ENCODE data around the gene TMEM232.
A peak's percentile ranks its signal among the peaks of the same experiment; 100 is the strongest.

The TMEM232 gene

DNA sequence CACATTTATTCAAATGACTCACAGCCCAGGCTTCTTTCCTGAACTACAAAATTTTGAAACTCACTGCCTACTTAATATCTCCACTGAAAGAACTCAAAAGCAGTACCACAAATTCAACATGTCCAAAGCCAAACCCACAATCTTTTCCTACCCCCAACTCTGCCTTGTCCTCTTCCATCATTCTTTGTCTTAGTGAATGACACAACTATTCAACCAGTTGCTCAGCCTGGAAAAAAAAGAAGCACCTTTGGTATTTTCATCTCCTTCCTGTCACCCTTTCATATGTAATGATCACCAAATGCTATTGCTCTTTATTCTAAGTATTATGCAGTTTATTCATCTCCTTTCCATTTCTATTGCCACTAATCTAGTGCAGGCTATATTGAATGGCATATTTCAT is 216.3 kb downstream of the TMEM232 start:
- no peak for TF ChIP-seq JUND (IDR thresholded peaks at IDR 0.05; ENCODE audit: low read depth)
- no peak for DNase-seq (ENCODE audit: low read depth in 1 of 2, low spot score in 1 of 2)
- in situ Hi-C loops (cut with HindIII; ENCODE audit: low pct_unique_long_range_greater_than_20kb, low sequenced_read_pairs) = no loop called here

- TF ChIP-seq JUND (IDR thresholded peaks at IDR 0.05; ENCODE audit: low read depth) = no peak
- DNase-seq (ENCODE audit: low read depth in 1 of 2, low spot score in 1 of 2) = no peak
- in situ Hi-C loops (cut with HindIII; ENCODE audit: low pct_unique_long_range_greater_than_20kb, low sequenced_read_pairs) = no loop called here
These were observed 218.5 kb downstream of the TMEM232 start for GRCh38 chr5:110507972-110508371.

DNA sequence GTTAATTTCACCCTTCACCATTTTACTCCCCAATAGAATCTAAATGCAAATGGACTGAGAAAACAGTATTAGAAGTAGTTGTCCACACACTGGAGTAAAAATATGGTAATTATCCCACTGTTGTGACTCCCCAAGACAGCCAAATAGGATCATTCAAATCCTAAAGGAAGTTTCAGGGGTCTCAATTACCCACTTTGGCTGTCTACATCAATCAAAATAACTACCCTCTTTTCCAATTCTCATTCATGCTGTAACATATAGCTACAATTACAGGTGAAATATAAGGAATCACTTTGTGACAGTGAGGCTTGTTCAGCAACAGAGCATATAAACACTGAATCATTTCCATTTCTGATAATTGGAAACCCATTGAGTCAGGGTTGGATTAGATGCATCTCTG is 220.1 kb downstream of the TMEM232 start:
- no peak for DNase-seq (ENCODE audit: low read depth in 1 of 2, low spot score in 1 of 2)
- in situ Hi-C loops (cut with HindIII; ENCODE audit: low pct_unique_long_range_greater_than_20kb, low sequenced_read_pairs) = no loop called here
- no peak for TF ChIP-seq JUND (IDR thresholded peaks at IDR 0.05; ENCODE audit: low read depth)

GRCh38 chr5:110496276-110496675 is 230.2 kb downstream of the TMEM232 start:
- no peak for TF ChIP-seq JUND (IDR thresholded peaks at IDR 0.05; ENCODE audit: low read depth)
- DNase-seq (ENCODE audit: low read depth in 1 of 2, low spot score in 1 of 2) = peak in 1 of 2 experiments; percentile 22
- in situ Hi-C loops (cut with HindIII; ENCODE audit: low pct_unique_long_range_greater_than_20kb, low sequenced_read_pairs) = no loop called here

DNA sequence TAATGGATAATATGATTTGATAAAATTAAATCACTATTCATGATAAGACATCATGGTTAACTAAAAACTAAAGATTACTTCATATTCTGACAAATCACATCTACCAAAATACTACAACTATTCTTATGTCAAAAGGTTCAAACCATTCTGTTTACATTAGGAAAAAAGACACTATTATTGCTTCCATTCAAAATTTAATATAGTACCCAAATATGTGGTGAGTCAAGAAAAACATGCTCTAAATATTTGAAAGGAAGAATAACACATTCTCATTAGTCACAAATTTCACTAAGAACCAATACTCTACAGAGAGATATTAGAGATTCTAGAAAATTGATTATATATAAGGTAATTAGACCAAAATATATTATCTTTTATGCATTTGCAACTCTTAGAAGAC is 234.0 kb downstream of the TMEM232 start:
- DNase-seq (ENCODE audit: low read depth in 1 of 2, low spot score in 1 of 2) = no peak
- TF ChIP-seq JUND (IDR thresholded peaks at IDR 0.05; ENCODE audit: low read depth) = no peak
- in situ Hi-C loops (cut with HindIII; ENCODE audit: low pct_unique_long_range_greater_than_20kb, low sequenced_read_pairs) = no loop called here

- peak in 1 of 2 experiments; percentile 76 for DNase-seq (ENCODE audit: low read depth in 1 of 2, low spot score in 1 of 2)
- TF ChIP-seq JUND (IDR thresholded peaks at IDR 0.05; ENCODE audit: low read depth) = no peak
- in situ Hi-C loops (cut with HindIII; ENCODE audit: low pct_unique_long_range_greater_than_20kb, low sequenced_read_pairs) = no loop called here
These were observed 247.6 kb downstream of the TMEM232 start for GRCh38 chr5:110478895-110479294.

- in situ Hi-C loops (cut with HindIII; ENCODE audit: low pct_unique_long_range_greater_than_20kb, low sequenced_read_pairs) = no loop called here
- TF ChIP-seq JUND (IDR thresholded peaks at IDR 0.05; ENCODE audit: low read depth) = no peak
These were observed 248.6 kb downstream of the TMEM232 start for GRCh38 chr5:110477911-110478310.

DNA sequence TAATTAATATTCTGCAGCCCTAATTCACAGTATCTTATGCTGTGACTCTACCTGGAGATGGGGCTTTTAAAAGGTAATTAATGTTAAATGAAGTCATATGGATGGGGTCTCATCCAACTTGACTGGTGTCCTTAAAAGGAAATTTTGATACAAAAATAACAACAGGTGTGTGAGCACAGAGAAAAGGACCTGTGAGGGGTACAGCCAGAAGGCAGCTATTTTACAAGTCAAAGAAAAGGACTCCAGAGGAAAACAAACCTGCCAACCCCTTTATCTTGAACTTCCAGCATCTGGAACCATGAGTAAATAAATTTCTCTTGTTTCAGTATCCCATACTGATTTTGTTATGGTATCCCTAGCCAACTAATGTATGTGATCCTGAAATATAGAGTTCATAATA is 250.3 kb downstream of the TMEM232 start:
- DNase-seq (ENCODE audit: low read depth in 1 of 2, low spot score in 1 of 2) = no peak
- no peak for TF ChIP-seq JUND (IDR thresholded peaks at IDR 0.05; ENCODE audit: low read depth)
- in situ Hi-C loops (cut with HindIII; ENCODE audit: low pct_unique_long_range_greater_than_20kb, low sequenced_read_pairs) = no loop called here

More at GRCh38 chr5:110477911-110478310, 248.6 kb downstream of the TMEM232 start:
- no peak for DNase-seq (ENCODE audit: low read depth in 1 of 2, low spot score in 1 of 2)

GRCh38 chr5:110475529-110475928 is 250.9 kb downstream of the TMEM232 start:
- no peak for DNase-seq (ENCODE audit: low read depth in 1 of 2, low spot score in 1 of 2)
- in situ Hi-C loops (cut with HindIII; ENCODE audit: low pct_unique_long_range_greater_than_20kb, low sequenced_read_pairs) = no loop called here
- TF ChIP-seq JUND (IDR thresholded peaks at IDR 0.05; ENCODE audit: low read depth) = no peak

DNA sequence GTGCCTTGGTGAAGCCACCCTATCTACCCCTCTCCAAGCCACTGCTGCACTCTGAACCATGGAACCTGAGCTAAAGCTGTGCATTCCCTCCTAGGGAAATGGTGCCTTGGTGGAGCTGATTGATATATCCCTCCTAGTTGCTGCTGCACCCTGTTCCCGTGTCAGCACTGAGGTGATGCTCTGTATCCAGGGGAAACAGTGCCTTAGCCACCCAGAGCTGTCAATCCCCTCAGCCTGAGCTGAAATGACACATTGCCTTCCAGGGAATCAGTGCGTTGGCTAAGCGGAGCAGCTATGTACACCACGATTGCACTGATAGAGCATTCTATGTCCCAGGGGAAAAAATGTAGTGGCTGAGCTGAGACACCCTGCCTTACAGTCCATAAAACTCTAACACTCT is 257.0 kb downstream of the TMEM232 start:
- DNase-seq (ENCODE audit: low read depth in 1 of 2, low spot score in 1 of 2) = no peak
- in situ Hi-C loops (cut with HindIII; ENCODE audit: low pct_unique_long_range_greater_than_20kb, low sequenced_read_pairs) = no loop called here
- TF ChIP-seq JUND (IDR thresholded peaks at IDR 0.05; ENCODE audit: low read depth) = no peak

GRCh38 chr5:110463106-110463505 is 263.4 kb downstream of the TMEM232 start:
- DNase-seq (ENCODE audit: low read depth in 1 of 2, low spot score in 1 of 2) = no peak
- no peak for TF ChIP-seq JUND (IDR thresholded peaks at IDR 0.05; ENCODE audit: low read depth)
- in situ Hi-C loops (cut with HindIII; ENCODE audit: low pct_unique_long_range_greater_than_20kb, low sequenced_read_pairs) = no loop called here

GRCh38 chr5:110460837-110461236 is 265.6 kb downstream of the TMEM232 start:
- TF ChIP-seq JUND (IDR thresholded peaks at IDR 0.05; ENCODE audit: low read depth) = no peak
- in situ Hi-C loops (cut with HindIII; ENCODE audit: low pct_unique_long_range_greater_than_20kb, low sequenced_read_pairs) = no loop called here
- no peak for DNase-seq (ENCODE audit: low read depth in 1 of 2, low spot score in 1 of 2)

DNA sequence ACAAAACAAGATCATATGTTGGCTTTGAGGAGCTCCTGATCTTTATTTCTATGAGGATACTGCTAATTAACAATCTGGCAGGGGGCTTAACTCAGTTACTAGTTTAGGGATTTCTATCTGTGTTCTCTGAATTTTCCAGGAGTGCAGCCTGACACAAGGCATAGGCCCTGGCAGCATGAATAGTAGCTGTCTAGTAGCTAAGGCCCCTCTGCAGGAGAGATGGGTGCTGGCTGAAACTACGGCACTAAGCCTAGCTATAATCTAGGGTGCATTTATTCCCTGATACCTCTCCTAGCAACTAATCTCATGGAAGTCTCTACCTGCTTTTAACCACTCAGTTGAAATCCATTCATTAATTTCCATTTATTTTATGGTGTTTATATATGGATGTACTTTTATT is 268.2 kb downstream of the TMEM232 start:
- no peak for DNase-seq (ENCODE audit: low read depth in 1 of 2, low spot score in 1 of 2)
- in situ Hi-C loops (cut with HindIII; ENCODE audit: low pct_unique_long_range_greater_than_20kb, low sequenced_read_pairs) = no loop called here
- TF ChIP-seq JUND (IDR thresholded peaks at IDR 0.05; ENCODE audit: low read depth) = no peak

GRCh38 chr5:110442856-110443255 is 283.6 kb downstream of the TMEM232 start:
- in situ Hi-C loops (cut with HindIII; ENCODE audit: low pct_unique_long_range_greater_than_20kb, low sequenced_read_pairs) = no loop called here
- no peak for TF ChIP-seq JUND (IDR thresholded peaks at IDR 0.05; ENCODE audit: low read depth)
- DNase-seq (ENCODE audit: low read depth in 1 of 2, low spot score in 1 of 2) = no peak
